HG03565 (cell line): Measurements from ENCODE around the gene C1QTNF3.
"Not testable (repeated sequence)": the region's sequence is repeated elsewhere in the genome, so short reads cannot be mapped to it uniquely, and the experiment has no call there.

Experiments
- ATAC-seq: cut with Tn5 transposase; IDR thresholded peaks from one replicate; pipeline ENCODE4 v1.9.1; 2021; ENCODE audit warnings: mild to moderate bottlenecking, moderate library complexity; ENCODE audit not compliant: unreplicated experiment

C1QTNF3 gene, protein sequence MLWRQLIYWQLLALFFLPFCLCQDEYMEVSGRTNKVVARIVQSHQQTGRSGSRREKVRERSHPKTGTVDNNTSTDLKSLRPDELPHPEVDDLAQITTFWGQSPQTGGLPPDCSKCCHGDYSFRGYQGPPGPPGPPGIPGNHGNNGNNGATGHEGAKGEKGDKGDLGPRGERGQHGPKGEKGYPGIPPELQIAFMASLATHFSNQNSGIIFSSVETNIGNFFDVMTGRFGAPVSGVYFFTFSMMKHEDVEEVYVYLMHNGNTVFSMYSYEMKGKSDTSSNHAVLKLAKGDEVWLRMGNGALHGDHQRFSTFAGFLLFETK

DNA sequence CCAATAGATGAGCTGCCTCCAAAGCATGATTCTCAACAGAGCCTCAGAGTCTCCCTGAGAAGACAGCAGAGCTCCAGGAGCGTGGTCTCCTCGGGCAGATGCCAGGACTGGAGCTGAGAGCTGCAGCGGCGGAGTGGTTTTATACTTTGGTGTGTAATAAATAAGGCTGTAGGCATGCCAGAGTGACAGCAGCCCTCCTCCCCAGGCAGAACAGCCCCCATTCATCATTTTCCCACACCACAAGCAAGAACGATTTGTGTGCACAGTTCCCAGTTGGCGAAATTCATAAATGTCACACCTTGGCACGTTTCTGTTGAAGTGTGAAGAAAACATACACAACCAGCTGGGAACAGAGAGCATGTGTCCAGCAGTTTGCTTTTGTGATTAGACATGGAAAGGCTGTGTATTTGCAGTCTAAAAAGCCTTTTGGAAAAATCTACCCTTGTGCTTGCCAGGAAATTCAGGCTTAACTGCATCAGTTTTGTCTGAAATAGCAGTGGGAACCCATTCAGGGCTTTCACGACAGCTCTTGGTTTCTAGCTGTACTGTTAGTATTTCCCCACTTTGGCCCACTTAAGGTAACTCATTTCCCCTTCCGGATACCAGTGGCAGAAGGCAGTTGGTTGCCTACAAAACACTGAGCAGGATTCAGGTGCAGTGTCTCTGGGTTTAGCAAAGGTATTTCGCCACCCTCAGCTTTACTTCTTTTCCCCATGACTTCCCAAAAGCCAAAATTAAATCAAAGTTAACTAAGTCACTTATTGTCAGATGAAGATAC, at the start of gene C1QTNF3:
Gene C1QTNF3 (minus strand): TSS at position 115 of the 778 bp plus-strand sequence. CDS start 88 bp downstream, at position 27.
- no peak for ATAC-seq

DNA sequence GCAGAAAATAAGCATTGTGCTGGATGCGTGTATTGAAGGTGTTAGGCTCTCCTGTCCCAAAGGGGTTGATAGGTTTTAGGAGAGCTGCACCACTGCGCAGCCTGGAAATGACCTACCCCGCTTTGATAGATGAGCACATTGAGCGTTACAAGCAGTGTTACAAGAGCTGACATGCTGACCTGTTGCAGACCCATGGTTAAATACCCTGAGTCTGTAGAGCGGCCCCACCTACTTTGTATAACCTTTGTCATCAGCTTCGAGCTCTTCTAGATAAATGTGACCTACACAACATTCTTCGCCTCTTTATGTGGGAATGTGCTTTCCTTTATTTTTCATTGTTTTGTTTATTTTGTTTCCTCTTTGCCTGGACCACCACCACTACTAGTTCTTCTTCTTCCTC, 48.0 kb upstream of the C1QTNF3 start:
- ATAC-seq: not testable (repeated sequence)

DNA sequence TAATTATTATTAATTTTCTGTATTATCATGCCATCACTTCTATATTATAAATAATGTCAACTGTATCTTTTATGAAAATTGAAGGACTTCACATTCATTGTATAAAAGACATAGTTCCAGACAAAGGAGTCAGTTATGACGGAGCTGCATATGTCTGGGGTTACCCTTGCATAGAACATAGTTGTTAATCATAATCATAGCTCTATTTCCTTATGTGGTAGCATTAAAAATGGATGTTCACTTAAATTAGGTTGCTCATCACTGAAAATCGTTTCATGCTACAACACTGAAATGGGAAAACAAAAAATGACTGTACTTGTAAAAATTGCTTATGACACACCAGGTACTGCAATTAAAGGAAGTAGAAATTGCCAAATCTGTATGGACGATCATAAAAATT, 46.8 kb upstream of the C1QTNF3 start:
- not testable (repeated sequence) for ATAC-seq

DNA sequence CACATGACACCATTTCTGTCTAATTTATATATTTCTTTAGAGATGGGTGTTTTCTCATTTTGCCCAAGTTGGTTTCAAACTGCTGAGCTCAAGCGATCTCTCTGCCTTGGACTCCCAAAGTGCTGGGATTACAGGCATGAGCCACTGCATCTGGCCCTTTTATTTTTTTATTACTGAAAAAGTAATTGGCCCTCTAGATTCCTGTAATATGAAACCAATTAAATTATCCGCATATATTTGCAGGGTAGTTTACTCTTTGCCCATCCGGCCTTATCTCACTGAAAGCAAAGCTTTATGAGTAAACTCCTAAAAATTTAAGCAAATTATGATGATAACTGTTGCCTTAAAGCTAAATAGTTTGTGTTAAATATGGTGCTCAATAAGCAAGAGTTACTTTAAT, 44.7 kb upstream of the C1QTNF3 start:
- not testable (repeated sequence) for ATAC-seq

DNA sequence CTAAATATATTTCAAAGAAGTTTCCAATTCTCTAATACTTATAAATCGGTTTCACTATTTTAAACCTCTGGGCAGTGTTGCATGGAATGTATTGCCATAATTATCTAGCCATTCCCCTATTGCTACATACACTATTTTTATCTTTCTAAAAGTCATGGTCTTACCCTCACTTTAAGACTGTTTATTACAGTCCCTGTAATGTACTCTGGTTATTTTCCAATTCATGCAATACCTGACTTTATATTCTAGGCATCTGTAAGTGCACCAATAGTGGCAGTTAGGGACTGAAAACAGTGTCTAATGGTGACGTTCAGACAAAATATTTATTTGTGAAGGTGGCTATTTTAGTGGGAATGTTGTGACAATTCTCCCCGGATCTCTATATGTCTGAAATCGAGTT, 40.9 kb upstream of the C1QTNF3 start:
- ATAC-seq: not testable (repeated sequence)

DNA sequence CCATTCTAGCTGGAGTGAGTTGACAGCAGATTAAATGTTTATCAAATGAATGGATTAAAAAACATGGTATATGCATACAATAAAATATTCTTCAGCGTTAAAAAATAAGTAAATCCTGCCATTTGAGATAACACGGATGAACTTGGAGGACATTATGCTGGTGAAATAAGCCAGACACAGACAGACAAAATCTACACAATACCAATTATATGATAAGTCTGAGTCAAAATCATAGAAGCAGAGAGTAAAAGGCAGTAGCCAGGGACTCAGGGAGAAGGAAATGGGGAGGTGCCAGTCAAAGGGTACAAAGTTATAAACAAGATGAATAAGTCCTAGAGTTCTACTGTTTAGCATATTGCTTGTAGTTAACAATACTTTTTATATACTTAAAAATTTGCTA, 36.5 kb upstream of the C1QTNF3 start:
- not testable (repeated sequence) for ATAC-seq

DNA sequence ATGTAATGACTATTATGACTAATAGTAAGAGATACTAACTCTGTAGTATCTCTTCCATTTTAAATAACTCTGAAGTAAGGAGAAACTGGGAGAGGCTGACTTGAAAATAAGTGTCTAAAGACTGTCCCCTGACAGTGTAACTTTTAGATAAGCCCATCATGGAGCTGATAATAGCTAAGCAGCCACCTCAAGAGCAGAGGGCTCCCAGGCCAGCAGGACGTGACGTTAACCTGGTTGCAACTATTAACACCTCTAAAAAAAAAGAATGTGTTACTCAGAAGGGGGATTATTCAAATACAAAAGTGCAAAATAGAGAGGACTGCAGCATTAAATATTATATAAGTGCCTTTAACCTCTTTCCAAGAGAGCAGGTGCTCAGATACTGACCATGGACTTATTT, 34.6 kb upstream of the C1QTNF3 start:
- ATAC-seq: not testable (repeated sequence)

DNA sequence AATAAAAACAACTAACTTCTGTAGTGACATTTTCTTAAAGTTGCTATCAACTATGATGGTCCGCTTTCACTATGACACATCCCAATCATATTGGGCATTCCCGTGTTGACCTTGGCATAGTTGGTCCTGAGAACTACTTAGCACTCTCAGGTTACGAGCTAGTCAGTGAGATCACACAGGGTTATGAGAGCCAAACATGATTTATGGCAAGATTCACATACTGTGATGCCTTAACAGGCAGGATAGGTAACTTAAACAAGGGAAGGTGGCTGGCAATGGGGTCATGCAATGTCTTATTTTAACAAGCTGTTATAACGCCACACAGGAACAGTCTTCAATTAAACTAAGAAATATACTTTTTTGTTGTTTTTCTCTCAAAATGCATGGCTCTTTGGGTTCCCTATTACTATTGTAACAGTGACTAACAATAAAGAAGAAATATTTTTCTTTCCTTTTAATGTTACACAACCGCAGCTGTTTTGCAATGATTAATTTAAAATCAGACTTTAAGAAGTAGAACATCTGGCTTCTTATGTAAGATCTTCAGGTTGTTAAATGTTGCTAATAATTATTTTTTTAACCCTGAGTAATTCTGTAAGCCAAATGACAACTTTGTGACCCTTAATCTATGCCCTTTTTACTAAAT, 33.8 kb upstream of the C1QTNF3 start:
- not testable (repeated sequence) for ATAC-seq

DNA sequence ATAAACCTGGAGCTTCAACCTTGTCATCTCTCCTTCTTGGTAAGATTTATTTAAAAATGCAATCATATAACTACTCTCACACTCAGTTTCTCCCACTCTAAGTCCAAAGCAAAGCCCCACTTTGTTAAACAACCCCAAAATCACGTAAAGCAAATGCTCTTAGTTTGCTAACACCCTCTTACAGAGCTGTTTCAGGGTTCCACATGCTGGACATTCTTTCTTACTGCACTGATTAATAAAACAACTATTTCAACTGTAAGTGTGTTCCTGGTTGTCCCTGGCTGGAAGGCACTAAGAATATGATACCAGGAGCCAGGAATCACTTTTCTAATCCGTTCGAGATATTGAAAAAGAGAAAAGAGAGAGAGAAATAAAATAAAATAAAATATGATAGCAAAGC, 31.5 kb upstream of the C1QTNF3 start:
- ATAC-seq: not testable (repeated sequence)

DNA sequence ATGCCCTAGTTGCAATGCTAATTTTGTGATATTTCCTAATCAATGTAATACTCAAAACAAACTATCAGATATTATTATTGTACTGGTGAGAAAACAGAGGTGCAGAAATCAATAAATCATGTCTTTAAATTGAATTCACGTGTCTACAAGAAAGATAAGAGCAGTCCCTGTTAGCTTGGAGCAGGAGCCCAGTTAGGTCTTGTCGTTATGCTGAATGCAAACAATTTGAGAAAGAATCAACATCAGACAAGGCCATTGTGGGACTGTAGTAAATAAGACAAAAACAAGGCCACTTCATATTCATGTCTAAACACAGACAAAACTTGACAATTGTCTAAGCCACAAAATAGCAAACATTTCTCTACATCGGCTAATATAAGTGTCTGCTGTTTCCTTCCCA, 31.1 kb upstream of the C1QTNF3 start:
- ATAC-seq: not testable (repeated sequence)

DNA sequence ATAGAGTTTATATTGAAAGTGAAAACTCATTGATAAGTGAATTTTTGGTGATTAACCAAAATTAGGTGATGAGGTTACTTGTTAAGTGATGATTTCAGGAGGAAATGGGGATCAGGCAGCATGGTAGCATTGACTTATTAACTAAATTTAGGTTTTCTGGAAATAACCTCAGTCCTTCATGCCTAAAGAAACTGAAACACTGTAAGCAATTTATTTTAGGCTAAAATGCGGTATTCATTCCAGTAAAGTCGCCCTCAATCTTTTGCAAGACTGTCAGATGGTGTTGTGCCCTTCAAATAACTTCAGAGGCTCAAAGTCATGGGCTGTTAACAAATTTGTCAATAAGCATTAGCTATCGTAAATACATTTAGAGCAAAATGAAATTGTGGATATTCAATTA, 27.6 kb upstream of the C1QTNF3 start:
- not testable (repeated sequence) for ATAC-seq

DNA sequence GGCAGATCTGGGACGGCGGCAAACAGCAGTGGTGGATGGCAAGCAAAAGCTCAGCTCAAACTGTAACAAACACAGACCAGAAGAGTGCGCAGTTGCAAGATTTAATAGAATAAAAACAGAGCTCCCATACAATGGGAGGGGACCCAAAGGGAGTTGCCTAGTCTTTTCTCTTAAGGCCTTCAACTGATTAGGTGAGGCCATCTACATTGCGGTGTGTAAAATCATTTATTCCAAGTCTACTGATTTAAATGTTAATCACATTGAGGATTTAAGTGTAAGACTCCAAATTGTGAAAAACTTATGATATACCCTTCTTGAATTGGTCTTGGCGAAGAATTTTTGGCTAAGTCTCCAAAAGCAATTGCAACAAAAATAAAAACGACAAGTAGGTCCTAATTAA, 21.6 kb upstream of the C1QTNF3 start:
- ATAC-seq: no peak

DNA sequence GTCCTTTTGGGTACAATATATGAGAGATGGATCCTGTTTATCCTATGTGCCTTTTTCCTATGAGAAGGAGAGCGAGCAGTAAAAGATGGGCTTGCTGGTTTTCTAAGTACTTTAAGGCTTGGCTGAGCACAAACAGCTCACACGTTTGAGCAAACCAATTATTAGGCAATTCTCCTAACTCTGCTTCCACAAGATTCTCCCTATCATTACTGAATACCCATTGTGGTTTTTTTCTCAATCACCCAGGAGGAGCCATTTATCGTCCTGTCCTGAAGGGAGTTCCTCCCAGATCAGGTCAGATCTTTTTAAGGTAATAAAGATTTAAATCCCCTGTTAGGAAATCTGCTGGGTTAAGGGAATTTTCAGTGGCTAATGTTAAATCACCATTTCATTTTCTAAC, 19.4 kb upstream of the C1QTNF3 start:
- ATAC-seq: no peak

DNA sequence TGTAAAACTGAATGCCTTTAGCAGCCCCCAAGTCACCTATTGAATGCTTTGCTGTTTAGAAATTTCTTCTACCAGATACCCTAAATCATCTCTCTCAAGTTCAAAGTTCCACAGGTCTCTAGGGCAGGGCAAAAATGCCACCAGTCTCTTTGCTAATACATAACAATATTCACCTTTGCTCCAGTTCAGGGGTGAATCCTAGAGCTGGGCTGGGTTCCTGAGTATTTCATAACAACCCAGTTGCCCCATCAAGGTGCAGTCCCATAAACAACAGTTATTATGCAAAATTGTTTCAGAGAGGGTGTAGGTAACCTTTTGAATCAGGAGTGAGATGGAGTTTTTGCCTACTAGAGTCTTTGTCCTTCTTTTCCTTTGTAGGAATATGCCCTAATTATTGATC, 19.0 kb upstream of the C1QTNF3 start:
- no peak for ATAC-seq

DNA sequence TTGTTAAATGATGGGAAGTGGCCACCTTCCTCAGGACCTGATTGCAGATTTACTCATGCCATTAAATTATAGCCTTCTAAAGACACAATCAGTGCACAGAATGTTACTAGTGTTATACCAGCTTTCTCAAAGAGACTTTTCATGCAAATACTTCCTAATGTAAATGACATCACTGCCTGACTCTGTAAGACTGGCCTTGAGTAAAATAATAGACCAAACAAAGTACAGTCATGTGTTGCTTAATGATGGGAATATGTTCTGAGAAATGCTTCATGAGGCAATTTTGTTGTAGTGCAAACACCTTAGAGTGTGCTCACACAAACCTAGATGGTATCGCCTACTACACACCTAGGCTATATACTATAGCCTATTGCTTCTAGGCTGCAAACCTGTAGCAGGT, 17.0 kb upstream of the C1QTNF3 start:
- no peak for ATAC-seq

DNA sequence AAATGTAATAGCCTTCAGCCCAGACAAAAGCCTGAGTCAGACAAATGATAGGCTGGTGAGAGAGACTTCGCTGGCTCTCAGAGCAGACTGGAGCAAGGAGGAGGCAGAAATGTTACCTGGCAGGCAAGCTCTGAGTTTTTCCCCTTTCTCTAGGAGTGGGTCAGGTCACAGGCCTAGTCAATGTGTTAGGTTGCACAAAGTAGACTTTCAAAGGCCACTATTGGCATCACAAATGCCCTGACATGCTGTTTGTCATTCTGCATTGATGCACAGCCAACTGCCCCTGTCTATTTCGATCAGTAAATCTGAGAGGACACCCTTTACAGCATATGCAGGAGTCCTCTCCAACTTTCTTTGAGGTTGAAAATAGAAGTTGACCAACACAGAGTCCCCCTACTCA, 15.5 kb upstream of the C1QTNF3 start:
- no peak for ATAC-seq

DNA sequence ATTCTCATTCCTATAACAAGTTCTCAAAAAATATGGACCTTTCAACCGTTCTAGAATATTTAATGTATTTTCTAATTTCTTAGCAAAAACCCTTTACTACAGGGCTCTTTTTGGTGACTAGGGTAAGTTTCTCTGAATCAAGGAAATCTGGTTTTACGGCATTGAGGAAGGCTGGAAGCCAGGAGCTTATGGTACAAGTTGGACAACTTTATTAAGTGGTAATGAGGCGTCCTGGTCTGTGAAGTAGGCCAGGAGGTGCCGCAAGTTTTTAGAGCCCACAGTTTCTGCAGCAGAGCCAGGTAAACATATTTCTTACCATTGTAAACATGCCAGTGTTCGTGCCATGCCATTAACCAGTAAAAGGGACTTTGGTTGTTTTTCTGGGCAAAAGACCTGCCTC, 14.6 kb upstream of the C1QTNF3 start:
- ATAC-seq: no peak

DNA sequence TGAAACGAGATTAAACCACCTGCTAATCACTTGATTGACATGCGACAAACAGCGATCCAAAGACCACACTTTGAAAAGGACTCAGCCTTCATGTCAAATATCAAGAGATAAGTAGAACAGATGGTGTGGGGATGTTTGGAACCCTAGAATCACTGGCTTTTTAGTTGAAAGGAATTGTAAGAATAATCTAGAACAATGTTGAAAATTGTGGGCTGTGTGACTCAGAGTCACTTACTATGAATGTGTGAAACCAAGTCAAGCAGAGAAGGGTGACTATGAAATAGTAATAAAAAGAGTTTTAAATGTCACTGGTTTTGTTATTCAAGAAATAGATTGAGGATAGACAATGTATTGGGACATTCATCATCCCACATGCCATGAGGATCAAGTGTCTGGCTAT, 14.1 kb upstream of the C1QTNF3 start:
- no peak for ATAC-seq

DNA sequence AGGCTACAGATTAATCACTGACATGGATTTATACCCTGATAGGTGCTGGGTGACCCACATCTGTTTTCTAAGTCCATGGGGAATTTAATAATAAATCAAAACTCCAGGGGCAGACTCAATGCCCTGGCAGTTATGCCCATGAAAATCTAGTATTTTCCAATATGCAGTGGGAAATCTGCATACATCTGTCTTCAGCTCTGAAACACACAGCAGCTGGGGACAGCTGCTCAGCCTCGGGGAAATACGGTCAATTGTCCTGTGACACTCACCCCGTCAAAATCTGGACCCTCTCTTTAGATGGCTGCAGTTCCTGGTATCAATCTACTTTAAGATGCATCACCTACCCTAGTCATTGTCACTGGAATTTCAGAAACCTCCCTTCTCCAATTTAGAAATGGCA, 12.7 kb upstream of the C1QTNF3 start:
- no peak for ATAC-seq

DNA sequence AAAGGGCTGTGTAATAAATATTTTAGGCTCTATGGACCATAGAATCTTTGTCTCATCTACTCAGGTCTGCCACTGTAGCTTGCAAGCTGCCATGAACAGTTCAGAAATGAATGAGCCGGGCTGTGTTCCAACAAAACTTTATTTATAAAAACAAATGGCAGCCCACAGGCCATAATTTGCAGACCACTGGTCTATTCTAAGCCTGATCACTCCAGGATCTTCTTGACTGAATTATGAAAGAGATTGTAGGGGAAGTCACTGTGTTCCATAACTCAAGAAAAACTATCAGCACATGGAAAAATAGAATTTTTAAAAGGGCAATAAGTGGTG, 11.4 kb upstream of the C1QTNF3 start:
- no peak for ATAC-seq

DNA sequence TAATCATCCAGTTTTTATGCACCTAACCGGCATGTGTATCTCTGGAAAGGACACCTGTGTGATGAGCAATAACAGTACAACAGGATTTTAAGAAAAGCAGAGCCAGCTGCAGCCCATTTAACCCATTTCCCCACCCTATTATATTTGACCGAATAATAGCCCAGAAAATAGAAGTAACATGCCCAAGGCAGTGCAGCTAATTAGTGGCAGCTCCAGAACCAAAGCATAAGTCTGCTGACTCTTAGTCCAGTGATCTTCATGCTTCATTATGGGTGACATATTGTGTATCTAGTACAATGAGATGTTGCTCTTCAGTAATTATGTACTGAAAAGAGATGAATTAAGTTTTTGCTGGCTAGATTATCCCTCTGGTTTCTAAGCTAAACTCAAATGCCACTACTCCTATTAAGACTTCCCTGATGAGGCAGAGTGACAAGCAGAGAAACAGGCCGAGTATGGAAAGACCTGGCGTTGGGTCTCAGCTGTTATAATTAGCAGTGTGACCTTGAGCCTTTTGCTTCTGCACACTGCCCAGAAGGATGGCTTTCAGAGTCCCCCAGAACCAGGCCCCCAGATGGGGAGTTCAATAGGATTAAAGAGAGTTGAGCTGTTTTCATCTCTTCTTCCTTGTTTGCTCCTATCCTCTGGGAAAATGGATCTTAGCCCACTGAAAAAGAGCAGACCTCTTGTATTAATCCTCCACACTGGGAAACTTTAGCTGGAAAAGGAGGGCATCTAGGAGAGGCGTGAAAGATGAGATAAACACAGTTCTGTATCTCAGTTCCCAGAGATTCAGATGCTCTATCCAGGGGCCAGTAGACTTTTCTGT, 10.8 kb upstream of the C1QTNF3 start:
- ATAC-seq: no peak
